22Rv1 (cell line): ENCODE measurements around the gene RFX6.

Source experiments
- CTCF ChIP-seq: fragments of 450-650 bp; IDR thresholded peaks from 2 replicates; pipeline ENCODE4 v1.5.1; 2017; ENCODE audit warnings: mild to moderate bottlenecking
- ZFX ChIP-seq: fragments of 450-650 bp; IDR thresholded peaks from 2 replicates; pipeline ENCODE4 v1.6.1; 2017; ENCODE audit warnings: antibody characterized with exemption, borderline replicate concordance

GRCh38 chr6:116966675-116967576 is 89.9 kb downstream of the RFX6 start:
- no peak for TF ChIP-seq CTCF
- no peak for TF ChIP-seq ZFX
